Measurements from ENCODE around the gene PTK6. TPM values are rescaled to one million over a fixed set of nuclear protein-coding genes. Genes with fewer than 3 reads are reported as not detected.

PTK6 gene
- total and polyA plus RNA-seq, 8 donors, result 0.61 to 4.5 (median 1.2) TPM

DNA sequence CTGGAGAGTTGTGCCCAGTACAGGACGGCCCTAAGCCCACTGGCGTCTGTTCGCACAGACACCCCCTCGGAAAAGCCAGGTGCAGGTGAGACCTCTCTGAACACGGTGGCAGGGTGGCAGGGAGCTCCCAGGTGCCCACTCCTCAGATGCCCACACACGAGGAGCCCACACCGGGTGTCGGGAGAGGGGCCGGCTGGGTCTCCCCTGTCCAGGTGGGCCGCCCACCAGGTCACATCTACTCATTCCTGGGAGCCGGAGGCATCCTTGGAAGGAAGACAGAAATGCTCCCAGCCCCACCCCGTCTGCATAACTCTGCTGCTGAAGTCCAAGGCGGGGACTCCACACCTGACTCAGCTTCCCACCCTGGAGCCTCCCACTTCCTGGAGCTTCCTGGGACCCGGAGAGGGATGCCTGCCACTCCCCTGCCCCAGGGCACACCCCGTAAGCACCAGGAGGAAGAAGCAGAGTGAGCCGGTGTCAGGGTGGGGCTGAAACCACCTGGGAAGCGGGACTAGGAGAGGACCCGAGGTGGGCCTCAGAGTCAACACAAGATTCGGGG lies 7.9 kb upstream of the PTK6 start:
- ATAC-seq, result peak in 2 of 4 donors; percentile 5 to 12
- Histone ChIP-seq H3K27me3 (no peaks in the 10 kb centered on the region), H3K27ac (no peak overlapping the region), H3K9me3 (no peaks in the 10 kb centered on the region), H3K4me1 (no peaks in the 10 kb centered on the region), H3K4me3 (no peak overlapping the region), H3K36me3 (no peaks in the 10 kb centered on the region)
- DNase-seq, result no peak
- TF ChIP-seq, protein P1, sequence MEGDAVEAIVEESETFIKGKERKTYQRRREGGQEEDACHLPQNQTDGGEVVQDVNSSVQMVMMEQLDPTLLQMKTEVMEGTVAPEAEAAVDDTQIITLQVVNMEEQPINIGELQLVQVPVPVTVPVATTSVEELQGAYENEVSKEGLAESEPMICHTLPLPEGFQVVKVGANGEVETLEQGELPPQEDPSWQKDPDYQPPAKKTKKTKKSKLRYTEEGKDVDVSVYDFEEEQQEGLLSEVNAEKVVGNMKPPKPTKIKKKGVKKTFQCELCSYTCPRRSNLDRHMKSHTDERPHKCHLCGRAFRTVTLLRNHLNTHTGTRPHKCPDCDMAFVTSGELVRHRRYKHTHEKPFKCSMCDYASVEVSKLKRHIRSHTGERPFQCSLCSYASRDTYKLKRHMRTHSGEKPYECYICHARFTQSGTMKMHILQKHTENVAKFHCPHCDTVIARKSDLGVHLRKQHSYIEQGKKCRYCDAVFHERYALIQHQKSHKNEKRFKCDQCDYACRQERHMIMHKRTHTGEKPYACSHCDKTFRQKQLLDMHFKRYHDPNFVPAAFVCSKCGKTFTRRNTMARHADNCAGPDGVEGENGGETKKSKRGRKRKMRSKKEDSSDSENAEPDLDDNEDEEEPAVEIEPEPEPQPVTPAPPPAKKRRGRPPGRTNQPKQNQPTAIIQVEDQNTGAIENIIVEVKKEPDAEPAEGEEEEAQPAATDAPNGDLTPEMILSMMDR (IDR thresholded peaks at IDR 0.05), result no peak
- WGBS, 2 donors, result 57 to 71% methylated on average over 19 of the region's 19 CpGs
- intact Hi-C loops (cut with DNase I), result loop anchor here in 1 of 3 donors (10.0 kb wide), 1 partner anchor 420 kb away; the partner anchor contains the start of gene ZNF512B
- no peak for FAIRE-seq

DNA sequence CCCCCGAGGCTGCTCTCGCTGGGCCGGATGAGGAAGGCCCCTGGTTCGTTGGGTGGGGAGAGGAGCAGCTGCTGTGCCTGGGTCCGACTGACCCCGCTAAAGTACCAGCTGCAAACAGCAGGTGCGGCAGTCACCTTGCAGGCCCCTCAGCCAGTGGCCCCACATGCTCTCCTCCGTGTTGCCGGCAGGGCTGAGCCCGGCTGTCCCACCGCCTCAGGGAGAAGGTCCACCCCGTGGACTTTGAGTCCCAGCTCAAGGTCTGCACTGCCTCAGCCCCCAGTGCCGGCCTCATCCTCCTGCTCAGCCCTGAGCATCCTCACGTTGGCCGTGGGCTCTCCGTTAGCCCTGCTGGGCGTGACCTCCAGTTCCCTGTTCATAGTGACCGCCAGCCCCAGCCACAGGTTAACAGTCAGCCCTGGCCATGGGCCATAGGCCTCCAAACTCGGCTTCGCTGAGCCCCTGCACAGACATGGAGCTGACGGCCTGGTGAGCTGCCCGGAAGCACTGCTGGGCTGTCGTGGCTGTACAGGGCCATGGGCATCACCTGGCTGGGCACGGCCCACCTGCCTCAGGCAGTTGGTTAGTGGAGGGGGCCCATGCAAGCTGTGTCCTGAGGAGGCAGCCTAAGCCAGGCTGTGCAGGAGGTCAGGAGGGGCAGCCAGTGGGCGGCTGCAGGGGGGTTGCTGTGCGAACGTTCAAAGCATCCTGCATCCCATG lies 7.2 kb upstream of the PTK6 start:
- TF ChIP-seq, protein P1 (IDR thresholded peaks at IDR 0.05), result no peak
- ATAC-seq (no peak), DNase-seq (no peak), FAIRE-seq (no peak)
- Histone ChIP-seq H3K27me3 (no peaks in the 10 kb centered on the region), H3K9me3 (no peaks in the 10 kb centered on the region), H3K4me1 (no peaks in the 10 kb centered on the region), H3K27ac (no peak overlapping the region), H3K4me3 (no peak overlapping the region), H3K36me3 (no peaks in the 10 kb centered on the region)
- intact Hi-C loops (cut with DNase I), result loop anchor here in 1 of 3 donors (10.0 kb wide), 1 partner anchor 420 kb away; the partner anchor contains the start of gene ZNF512B
- WGBS, 2 donors, result 59 to 62% methylated on average over 27 of the region's 27 CpGs

DNA sequence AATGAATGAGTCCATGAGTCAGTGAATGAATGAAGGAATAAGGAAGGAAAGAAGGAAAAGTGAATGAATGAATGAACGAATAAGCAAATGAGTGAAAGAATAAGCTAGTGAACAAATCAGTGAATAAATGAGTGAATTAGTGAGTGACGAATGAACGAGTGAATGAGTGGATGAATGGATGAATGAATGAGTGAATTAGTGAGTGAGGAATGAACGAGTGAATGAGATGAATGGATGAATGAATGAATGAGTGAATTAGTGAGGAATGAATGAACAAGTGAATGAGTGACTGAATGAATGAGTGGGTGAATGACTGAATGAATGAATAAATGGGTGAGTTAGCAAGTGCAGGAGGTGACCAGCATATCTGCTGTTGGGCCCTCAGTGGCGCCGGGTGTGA lies 6.6 kb upstream of the PTK6 start:
- Histone ChIP-seq H3K4me3 (no peak overlapping the region), H3K27ac (no peak overlapping the region), H3K4me1 (peaks cover 3 to 6% (median 4%) of the 10 kb centered on the region in 3 donors), H3K27me3 (no peaks in the 10 kb centered on the region), H3K9me3 (no peaks in the 10 kb centered on the region), H3K36me3 (no peaks in the 10 kb centered on the region)
- intact Hi-C loops (cut with DNase I), result loop anchor here in 1 of 3 donors (10.0 kb wide), 1 partner anchor 421 kb away; the partner anchor contains the start of gene ZNF512B
- ATAC-seq, result no peak
- WGBS, 2 donors, result 67 to 73% methylated on average over 6 of the region's 6 CpGs
- DNase-seq, result no peak
- TF ChIP-seq, protein P1 (IDR thresholded peaks at IDR 0.05), result no peak
- FAIRE-seq, result no peak

DNA sequence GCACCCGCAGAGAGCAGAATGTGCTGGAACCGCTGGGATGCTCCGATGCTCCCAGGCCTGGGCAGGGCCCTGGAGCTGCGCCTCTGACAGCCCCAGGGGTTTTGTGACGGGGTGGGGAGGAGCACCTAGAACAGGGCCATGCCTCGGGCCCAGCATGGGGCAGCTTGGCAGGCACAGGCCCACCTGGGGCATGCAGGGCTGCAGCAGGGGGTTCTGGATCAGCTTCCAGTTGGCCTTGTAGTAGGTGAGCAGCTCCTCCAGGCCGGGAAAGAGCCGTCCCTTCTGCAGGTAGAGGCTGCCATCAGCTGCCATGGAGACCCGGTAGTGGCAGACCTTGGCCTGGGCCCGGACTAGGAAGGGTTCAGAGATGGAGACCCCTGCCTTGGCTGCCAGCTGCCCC lies 6.0 kb upstream of the PTK6 start:
- ATAC-seq (no peak), DNase-seq (no peak), FAIRE-seq (no peak)
- Histone ChIP-seq H3K36me3 (no peaks in the 10 kb centered on the region), H3K27me3 (no peaks in the 10 kb centered on the region), H3K4me3 (no peak overlapping the region), H3K9me3 (no peaks in the 10 kb centered on the region), H3K27ac (no peak overlapping the region), H3K4me1 (peaks cover 3 to 10% (median 4%) of the 10 kb centered on the region in 3 donors)
- WGBS, 2 donors, result 83 to 89% methylated on average over 10 of the region's 10 CpGs
- intact Hi-C loops (cut with DNase I), result loop anchor here in 1 of 3 donors (10.0 kb wide), 1 partner anchor 422 kb away; the partner anchor contains the start of gene ZNF512B
- TF ChIP-seq, protein P1 (IDR thresholded peaks at IDR 0.05), result no peak
